GM21723 (cell line): ENCODE measurements around the gene FREM1.
"Not testable (repeated sequence)": the region's sequence is repeated elsewhere in the genome, so short reads cannot be mapped to it uniquely, and the experiment has no call there.

Experiments
- ATAC-seq: cut with Tn5 transposase; IDR thresholded peaks from one replicate; pipeline ENCODE4 v1.9.1; 2021; ENCODE audit warnings: mild to moderate bottlenecking, moderate library complexity; ENCODE audit not compliant: unreplicated experiment

Gene FREM1, protein sequence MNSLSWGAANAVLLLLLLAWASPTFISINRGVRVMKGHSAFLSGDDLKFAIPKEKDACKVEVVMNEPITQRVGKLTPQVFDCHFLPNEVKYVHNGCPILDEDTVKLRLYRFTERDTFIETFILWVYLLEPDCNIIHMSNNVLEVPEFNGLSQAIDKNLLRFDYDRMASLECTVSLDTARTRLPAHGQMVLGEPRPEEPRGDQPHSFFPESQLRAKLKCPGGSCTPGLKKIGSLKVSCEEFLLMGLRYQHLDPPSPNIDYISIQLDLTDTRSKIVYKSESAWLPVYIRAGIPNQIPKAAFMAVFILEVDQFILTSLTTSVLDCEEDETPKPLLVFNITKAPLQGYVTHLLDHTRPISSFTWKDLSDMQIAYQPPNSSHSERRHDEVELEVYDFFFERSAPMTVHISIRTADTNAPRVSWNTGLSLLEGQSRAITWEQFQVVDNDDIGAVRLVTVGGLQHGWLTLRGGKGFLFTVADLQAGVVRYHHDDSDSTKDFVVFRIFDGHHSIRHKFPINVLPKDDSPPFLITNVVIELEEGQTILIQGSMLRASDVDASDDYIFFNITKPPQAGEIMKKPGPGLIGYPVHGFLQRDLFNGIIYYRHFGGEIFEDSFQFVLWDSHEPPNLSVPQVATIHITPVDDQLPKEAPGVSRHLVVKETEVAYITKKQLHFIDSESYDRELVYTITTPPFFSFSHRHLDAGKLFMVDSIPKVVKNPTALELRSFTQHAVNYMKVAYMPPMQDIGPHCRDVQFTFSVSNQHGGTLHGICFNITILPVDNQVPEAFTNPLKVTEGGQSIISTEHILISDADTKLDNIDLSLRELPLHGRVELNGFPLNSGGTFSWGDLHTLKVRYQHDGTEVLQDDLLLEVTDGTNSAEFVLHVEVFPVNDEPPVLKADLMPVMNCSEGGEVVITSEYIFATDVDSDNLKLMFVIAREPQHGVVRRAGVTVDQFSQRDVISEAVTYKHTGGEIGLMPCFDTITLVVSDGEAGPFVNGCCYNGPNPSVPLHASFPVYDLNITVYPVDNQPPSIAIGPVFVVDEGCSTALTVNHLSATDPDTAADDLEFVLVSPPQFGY (N-terminal part only)

DNA sequence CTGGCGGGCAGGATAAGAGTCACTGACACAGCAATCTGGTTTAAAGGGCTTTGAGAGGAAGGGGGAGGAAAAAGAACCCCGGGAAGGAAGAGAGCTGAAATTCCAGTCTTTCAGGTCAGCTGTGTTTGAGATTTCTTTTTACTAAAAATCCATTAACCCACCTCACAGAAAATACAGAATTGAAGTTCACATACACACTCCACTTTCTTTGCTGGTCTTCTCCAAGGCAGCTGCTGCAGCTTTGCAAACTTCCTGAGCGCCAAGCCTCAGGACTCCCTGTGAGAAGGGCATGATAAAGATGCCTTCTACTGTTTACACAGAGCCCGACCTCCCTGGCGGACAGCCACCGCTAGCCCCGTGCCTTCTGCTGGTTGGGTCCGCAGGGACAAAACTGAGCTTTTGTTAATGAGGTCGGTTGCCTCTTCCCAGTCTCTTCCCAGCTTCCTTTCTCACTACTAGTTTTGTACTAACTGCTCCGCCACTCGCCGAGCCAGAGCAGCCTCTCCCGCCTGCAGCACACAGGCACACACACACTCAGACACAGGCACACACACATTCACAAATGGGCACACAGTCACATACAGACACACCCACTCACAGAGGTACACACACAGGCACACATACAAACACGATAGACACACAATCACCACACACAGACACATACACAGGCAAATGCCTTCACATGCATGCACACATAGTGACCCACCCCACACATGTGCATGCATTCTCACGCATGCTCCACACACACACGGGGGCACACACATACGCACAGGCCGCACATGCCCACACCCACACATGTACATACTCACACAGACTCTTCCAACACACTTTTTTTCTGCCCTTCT is at the start of gene FREM1:
FREM1 (minus strand) TSS at position 468 of the 845 bp plus-strand sequence. CDS start 41,451 bp downstream, outside the sequence.
- ATAC-seq, result no peak

DNA sequence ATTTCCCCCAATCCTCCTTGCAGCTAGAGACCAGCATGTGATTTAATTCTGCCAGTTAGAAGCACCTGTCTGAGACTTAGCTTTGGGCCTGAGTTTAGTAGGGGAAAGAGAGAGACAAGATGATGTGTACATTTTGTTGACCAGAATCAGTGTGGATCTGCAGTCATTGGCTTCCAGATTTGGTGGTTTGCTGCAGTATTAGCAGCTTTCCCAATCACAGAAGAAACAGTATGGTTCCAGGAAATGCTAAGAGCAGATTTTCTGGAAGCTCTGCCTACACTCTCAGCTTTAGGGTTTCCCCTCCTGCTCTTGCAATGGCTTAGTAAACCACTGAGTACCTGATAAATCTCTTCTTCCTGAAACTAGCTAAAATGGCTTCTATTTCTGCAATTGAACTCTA is 48.8 kb upstream of the FREM1 start:
- no peak for ATAC-seq

DNA sequence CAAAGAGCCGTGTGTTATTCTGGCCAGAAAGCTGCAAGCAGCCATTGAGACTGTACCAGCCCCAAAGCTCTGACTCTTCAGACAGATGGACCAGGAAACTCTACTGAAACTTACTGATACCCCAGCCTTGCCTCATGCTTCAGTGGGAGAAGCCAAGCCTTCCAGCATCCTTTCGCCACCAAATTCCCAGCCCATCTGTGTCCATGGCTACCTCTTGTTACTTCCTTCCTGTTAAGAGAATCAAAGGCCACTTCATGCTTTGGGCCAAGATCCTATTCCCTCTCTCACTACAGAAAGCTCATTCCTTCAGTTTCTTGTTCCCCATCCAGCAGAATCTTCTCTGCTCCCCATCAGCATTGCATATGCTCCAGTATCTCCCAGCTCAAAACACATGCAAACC is 46.9 kb upstream of the FREM1 start:
- ATAC-seq, result no peak

DNA sequence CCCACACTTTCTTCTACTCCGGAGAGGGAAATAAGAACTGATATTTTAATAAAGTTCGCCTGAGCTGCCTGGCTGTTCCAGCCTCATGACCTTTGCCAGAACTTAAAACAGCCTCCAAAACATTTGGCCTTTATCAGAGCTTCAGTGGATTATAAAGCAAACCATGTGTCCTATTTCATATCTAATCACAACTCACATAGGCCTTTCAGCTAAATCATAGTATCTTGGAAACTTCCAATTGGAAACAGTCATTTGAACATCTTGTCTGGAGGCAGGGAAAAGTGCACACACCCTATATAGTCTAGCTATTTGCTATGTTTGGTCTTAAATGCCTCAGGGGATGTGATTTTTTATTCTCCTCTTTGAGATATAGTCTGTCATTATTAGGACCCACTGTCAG is 46.0 kb upstream of the FREM1 start:
- ATAC-seq, result no peak

DNA sequence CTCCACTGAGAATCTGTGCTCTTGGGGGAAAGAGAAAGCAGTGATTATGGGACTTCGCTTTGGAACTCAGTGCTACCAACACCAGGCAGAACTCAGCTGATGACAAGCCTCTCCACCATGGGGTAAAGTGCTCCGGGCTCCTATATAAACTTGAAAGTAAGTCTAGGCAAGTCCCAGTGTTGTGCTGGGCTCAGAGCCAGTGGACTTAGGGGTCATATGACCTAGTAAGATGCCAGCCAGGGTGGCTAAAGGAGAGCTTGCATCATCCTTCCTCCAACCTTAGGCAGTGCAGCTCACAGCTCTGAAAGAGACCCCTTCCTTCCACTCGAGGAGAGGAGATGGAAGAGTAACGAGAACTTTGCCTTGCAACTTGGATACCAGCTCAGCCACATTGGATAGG is 35.1 kb upstream of the FREM1 start:
- ATAC-seq, result no peak

DNA sequence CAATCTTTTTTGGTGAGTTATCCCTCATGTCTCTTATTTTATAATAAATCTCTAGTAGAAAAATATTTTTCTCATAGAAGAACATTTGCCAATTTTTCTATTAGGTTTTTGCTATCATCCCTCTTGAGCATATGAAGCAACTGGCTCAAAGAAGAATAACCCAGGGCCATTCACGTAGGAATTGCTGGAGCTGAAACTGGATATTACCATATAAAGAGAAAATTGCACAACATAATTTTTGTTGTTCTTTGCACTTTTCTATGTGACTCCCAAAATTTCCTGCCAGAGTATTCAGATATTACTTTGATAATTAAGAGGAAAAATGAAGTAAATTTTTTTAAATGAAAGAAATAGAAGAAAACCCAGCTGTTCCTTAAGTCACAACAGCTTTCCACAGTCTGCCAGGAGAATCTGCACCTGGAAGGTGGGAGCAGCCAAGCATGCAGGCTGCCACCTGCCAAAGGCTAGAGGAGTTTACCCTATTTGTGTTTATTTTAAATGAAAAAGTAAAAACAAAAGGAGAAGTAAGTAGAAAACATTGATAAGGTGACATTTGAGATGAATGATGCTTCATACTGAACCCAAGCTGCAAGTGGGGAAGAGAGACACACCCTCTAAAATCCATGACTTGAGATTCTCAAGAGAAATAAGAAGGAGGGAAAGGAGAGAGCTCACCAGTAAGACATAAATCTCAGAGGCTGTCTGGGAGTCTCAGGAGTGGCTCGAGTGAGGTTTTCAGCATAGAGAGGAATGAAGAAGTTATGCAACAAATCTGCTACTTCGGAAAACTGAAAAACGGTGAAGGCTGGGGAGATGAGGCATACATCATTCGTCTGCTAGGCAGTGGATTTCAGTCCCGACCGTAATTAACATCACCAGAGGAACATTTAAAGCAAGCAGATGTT is 31.5 kb upstream of the FREM1 start:
- ATAC-seq, result no peak

DNA sequence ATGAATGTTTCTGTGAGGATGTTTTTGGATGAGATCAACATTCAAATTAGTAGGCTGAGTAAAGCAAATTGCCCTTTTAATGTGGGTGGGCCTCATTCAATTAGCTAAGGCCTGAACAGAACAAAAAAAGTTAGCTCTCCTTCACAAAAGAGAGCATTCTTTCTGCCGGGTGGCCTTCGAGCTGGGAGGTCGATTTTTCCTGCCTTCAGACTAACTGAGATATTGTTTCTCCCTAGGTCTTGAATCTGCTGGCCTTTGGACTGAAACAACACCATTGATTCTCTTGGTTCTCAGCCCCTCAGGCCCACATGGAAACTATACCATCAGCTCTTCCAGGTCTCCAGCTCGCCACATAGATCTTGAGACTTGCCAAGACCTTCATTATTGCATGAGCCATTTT is 29.1 kb upstream of the FREM1 start:
- ATAC-seq, result no peak

DNA sequence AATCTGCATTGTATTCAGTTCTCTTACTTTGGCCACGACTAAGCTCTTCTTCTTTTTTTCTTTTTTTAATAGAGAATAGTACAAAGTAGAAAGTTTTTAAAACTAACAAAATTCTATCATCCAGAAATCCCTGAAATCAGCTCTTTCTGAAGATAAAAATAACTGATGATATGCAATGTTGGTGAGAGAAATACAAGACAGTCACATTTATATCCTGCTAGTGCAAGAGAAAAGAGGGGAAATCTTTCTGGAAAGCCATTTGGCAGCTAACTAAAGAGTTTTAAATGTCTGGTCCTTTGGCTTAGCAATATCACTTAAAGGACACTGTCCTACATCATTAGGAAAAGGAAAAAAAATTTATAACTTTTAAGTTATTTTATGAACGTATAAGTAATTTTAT is 27.0 kb upstream of the FREM1 start:
- no peak for ATAC-seq

DNA sequence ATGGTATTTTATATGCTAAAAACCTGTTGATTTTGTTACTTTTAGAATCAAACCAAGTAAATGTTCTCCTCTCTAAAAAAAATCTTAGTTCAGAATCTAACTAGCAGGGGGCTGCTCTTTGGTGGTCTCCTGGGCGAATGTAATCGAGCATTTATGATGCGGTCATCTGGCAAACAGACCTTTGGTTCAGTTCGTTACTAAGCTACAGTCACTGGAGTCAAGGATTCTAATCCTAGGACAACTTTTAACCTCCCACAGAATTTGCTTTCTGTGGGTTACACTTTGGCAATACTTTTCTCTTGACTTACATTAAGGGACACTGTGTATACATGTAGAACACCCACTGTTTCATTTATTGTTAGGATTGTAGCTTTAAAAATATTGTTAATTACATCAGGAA is 26.3 kb upstream of the FREM1 start:
- no peak for ATAC-seq

DNA sequence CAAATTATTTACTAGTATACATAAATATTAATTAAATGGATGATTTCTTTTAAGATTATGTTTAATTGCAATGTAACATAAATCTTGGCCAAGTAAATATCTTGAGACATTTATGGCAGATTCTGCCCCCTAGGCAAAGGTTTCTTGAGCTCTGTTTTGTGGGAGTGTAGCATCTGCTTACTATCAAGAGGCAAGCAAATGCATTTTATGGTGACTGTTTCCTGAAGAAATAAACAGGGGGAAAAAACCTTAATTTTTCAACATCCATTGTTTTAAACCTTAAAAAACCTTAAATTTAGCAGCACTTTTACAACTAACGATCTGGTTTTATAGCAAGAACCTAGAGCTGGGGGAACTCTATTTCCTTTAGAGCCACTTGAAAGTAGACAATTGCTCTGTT is 25.7 kb upstream of the FREM1 start:
- ATAC-seq, result no peak

DNA sequence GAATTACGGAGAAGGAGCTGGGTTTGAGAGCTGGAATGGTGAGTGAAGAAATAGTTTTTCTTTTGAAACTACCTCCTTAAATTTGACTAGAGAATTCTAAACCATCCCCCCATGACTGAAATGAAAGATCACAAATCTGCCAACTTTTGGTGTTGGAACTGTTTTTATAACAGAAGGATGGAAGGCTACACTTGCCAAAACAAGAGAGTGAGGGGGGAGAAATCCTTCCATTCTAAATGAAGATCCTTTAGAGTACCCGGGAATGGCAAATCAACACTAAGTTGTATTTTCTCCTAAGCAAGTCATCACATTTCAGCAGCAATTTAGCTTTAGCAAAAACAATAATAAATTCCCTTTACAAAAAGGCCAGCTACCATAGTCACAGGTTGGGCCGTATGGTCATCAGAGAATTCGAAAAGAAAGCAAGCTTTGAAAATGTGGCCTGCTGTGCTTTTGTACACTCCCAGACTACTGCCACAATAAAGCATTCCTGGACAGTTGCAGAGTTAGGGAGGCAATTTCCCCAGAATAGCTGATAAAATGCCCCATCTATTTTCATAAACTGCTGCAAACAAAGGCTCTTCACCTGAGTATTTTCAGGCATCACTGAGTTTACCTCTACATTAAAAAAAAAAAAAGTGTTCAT is 25.0 kb upstream of the FREM1 start:
- no peak for ATAC-seq

DNA sequence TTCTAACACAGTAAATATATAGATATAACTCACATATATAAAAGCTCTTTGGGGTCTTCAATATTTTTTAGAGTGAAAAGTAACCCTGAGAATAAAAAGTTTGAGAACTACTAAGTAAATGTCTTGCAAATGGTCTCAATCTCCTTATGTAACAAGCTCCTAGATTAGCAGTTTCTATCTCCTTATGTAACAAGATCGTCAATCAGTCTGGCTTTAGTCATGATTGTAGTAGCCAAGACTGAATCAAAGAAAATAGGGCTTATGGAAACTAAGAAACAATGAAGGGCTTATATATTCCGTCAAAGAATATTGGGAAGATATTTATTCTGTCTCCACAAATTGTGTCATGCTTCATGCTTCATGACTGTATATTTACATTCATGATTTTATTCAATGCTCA is 22.4 kb upstream of the FREM1 start:
- ATAC-seq, result no peak

DNA sequence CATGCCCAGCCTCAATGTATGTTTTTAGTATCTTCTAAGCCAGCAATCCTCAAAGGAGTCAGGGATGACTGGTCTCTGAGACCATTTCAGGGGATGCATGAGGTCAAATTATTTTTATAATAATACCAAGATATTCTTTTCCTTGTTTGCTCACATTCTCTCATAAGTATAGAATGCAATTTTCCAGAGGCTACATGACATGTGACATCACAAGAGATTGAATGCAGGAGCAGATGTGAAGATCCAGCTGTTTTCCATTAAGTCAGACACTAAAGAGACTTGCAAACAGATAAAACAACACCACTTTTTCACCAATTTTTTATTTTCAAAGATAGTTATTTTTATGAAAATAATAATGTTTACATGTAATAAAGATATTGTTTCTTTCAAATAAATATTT is 22.0 kb upstream of the FREM1 start:
- ATAC-seq, result no peak

DNA sequence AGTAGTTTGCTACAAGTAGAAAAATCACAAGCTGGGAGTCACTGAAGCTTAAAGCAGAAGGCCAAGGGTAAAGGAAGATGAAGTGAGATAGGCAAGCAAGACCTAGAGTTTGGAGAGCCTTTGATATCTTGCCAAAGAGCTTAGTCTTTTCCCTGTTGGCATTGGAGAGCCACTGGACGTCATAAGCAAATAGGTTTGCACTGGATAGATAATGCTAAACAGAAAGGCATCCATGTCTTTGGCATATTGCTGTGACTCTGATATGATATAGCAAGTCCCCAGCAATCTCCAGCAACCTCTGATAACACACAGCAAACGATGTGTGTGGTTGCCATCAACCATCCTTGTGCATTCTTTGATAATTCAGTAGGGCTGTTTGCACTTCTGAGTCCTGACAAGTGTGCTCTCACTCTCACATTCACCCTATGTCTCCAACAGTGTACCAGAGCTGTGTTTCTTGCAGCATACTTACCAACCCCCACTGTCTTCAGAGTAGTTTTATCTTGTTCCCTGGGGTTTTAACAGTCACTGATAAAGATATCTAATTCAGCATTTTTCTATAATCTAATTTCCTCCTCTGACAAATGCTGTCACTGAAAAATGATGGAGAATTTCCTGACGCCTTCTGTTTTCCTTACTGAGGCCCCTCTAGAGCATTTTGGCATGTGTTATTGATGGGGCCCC is 16.9 kb upstream of the FREM1 start:
- ATAC-seq, result no peak

DNA sequence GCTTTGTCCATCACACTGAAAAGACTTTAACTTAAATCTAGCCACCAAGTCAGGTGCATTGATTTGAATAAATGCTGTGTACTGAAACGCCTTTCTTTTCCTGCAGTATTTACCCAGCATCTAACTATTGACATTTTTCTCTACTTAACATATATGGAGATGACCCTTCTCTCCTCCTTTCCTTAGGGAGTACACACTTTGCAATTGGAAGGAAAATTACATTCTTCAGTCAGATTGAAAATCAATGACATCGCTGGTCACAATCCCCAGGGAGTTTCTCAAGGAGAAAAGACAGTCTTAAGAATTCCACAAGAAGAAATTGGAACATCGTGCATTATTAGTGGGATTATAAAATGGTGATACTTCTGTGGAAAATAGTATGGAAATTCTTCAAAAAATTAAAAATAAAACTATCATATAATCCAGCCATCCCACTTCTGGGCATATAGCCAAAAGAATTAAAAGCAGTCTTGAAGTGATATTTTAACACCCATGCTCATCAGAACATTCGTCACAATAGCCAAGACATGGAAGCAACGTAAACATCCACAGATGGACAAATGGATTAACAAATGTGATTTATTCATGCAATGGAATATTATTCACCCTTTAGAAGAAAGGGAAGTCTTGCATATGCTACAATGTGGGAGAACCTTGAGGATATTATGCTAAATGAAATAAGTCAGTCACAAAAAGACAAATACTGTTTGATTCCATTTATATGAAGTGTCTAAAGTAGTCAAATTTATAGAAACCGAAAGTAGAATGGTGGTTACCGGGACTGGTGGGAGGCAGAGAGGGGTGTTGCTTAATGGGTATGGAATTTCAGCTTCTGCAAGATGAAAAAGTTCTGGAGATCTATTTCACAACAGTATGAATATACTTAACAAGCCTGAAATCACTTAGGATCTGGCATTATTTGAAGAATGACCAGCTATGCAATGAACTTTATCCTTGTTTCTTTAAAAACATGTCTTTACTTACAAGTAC is 14.3 kb upstream of the FREM1 start:
- no peak for ATAC-seq

DNA sequence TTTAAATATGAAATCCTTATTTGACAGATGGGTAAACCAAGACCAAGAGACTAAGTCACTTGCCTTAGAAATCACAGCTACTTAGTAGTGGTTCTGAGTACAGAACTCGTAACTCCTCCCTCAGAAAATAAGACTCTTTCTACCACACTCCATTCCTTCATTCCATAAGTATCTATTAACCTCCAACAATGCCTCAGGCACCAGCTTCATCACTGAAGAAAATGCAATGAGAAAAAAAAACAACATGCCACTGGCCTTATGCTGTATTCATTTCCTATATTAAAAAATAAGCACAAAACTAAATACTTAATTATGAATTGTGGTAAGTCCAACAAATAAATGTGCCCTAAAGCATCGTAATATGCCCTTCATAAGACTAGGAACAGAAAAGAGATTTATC is 13.5 kb upstream of the FREM1 start:
- ATAC-seq, result no peak

DNA sequence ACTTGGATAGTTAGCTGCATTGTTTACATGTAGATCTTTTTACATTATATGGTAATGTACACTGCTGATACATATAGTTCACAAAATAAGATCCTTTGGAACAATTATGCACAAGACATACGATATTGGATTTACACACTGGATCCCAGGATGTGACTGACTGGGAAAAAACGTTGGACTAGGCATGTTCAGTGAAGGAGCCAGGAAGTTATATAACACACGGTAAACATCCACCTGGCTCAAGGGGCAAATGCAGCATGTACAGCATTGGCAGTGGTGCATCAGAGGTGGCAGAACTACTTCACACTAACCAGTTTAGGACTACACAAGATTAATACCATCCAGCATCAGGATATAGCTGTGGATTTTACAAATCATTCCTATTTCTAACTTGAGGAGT is 10.6 kb upstream of the FREM1 start:
- ATAC-seq, result not testable (repeated sequence)

DNA sequence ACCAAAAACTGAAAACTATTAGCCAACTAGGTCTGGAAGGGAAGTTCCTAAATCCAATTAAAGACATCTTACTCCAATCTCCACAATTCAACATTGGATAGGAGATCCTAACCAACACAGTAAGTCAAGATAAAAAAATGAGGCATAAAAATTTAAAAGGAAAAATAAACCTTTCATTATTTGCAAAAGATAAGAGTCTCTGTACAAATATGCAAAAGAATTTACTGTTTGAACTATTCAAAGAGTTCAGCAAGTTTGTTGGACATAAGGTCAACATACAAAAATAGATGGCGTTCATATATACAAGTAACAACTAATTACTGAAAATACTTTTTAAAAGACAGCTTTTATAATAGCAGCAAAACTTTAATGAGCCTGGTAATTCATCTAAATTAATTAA is 3.1 kb upstream of the FREM1 start:
- no peak for ATAC-seq
